Umbilical cord (tissue), 2 donors: Measurements from ENCODE around the gene JPH2. TPM values are rescaled to one million over a fixed set of nuclear protein-coding genes. Genes with fewer than 3 reads are reported as not detected.

ENCODE experiments used
- DNase-seq: peaks from one replicate; pipeline ENCODE4 v3.0.0-alpha.2; 2015; ENCODE audit warnings: low spot score
- total RNA-seq: library from RNA; depleted of rRNA; stranded (reverse); fragments of >200 nt; gene quantifications from one replicate; pipeline ENCODE4 v1.2.3, GENCODE V29; 2014; ENCODE audit warnings: low replicate concordance; ENCODE audit not compliant: insufficient read depth

Gene JPH2
- total RNA-seq, 1 donor from 2014 or later: 129 TPM

GRCh38 chr20:44125332-44126127 lies 61.5 kb downstream of the JPH2 start:
- no peak for DNase-seq

GRCh38 chr20:44123874-44124535 lies 63.0 kb downstream of the JPH2 start:
- DNase-seq: no peak

DNA sequence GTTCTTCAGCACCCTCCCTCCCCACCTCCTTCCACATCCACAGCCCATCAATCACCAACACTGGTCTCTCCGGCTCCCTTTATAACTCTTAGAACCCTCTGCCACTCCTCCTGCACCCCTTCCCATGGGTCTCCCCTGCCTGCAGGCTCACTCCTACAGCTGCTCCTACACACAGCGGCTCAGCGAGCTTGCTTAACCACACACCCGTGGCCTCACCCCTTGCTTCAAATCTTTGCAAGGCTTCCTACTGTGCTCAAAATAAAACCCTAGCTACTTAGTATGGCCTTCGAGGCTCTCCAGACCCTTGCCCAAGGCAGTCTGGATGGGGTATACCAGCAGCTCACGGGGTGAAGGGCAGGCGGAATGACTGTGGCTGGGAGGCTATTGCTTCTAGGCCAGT lies 63.7 kb downstream of the JPH2 start:
- no peak for DNase-seq

GRCh38 chr20:44120676-44121425 lies 66.1 kb downstream of the JPH2 start:
- no peak for DNase-seq

DNA sequence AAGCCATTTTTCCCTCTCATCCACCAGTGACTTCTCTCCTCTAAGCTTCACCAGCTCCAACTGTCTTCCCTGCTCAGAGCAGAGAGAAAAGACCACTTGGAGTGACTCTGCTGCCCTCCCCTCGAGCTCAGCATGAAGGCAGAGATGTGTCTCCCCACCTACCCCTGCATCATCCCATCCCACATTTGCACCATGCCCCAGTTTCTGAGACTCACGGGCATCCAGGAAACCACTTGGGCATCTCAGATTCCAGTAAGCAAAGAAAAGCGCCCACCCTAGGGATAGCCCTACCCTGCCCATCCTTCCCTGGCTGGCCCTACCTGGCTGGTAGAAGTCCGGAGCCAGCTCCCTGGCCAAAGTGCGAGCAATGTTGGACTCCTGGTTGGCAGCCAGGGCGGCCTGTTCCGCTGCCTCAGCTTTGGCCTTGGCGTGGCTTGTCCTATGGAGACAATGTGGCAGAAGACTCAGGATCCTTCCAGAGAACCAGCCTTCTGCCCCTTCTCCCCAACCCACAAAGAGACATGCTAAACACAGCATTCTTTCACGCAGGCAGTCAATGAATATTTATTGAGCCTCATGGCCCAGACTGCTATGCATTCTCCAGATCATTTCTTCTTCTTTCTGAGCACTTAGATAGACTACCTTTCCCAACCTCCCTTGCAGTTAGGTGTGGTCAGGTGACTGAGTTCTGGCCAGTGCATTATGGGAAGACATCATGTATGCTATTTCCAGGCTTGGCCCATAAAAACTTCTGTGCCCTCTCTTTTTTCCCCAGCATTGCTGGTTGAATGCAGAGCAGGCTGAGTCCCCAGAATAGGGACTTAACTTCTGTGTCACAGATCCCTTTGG lies 68.6 kb downstream of the JPH2 start:
- no peak for DNase-seq

DNA sequence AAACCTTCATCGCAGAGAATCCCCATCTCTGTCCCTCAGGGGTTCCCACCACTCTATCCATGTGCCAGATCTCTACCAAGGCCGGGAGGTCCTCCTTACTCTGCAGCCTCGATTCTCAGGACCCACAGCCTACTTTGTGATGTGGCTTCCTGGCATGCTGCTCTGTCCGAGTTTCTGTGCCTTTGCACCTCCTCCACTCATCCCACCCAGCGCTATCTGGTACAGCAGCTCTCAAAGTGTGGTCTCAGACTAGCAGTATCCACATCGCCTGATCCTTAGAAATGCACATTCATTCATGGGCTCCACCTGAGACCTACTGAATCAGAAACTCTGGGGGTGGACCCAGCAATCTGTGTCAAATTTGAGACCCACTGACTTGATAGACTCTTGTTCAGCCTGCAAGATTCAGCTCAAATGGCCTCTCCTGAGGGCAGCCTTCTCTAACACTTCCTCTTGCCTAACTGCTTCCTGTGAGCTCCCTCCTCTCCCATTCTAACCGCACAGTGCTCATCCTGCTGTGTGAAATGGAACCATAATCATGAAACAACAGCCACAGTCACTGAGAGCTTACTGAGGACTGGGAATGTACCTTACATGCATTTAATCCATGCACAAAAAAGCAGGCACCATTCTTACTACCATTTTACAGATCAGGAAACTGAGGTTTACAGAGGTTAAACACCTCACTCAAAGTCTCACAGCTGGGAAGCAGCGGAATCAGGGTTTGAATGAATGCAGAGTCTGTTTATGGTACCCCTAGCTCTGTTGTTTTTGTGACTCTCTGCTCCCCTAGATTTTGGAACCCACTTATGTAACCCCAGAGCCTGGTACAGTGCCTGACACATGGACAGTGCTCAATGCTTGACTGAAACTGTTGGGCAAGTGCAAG lies 69.4 kb downstream of the JPH2 start:
- DNase-seq: no peak

DNA sequence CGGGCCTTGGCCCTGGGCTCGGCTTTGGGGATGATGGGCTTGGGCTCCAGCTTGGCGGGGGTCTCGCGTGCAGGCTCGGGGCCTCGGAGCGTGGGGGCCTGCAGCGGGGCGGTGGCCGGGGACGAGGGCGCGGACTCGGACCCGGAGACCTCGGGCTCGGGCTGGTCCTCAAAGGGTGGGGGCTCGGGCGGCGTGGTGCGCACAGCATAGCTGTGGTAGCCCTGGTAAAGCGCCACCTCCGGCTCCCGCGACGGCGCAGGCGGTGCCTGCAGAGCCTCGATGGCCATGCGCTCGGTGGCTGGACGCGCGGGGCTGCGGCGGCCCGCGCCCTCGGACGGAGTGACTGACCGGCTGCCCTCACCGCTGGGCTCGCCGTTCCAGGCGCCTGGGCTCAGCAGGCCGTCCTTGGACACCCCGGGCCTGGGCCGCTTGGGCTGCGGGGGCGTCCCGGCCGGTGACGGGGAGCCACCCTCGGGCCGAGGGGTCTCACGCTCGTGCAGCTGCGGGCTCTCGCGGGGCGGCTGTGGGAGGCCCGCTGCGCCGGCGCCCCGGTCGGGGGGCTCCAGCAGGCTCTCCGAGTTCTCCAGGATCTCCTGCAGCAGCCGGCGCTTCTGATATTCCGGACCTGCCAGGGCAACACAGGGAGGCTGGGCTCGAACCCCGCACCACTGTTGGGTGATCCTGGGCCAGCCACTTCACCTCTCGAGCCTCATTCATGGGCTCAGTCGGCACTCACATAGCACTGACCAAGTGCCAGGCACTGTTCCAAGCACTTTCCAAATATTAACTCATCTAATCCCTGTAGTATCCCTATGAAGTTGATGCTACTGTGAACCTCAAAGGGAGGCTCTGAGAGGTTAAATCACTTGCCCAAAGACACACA lies 71.0 kb downstream of the JPH2 start:
- DNase-seq: no peak

DNA sequence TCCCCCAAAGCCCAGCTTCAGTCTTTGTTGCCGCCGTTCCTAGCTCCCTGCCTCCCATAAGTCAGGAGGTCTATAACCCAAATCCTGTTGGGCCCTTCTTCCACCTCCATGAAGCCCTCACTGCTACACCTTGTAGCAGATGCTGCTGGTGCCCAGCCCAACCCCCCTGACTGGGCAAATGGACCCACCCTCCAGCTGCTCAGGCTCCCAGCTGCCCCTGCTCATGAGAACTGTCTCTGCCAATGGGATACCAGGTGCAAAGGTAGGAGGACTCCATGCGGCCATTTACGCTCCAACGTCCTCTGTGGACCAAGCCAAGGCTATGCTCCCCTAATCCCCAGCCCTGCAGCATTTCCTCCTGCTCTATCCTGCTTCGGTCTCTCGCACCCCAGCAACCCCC lies 71.8 kb downstream of the JPH2 start:
- DNase-seq: no peak

- no peak for DNase-seq
Measured at GRCh38 chr20:44113618-44114376, 73.2 kb downstream of the JPH2 start.

DNA sequence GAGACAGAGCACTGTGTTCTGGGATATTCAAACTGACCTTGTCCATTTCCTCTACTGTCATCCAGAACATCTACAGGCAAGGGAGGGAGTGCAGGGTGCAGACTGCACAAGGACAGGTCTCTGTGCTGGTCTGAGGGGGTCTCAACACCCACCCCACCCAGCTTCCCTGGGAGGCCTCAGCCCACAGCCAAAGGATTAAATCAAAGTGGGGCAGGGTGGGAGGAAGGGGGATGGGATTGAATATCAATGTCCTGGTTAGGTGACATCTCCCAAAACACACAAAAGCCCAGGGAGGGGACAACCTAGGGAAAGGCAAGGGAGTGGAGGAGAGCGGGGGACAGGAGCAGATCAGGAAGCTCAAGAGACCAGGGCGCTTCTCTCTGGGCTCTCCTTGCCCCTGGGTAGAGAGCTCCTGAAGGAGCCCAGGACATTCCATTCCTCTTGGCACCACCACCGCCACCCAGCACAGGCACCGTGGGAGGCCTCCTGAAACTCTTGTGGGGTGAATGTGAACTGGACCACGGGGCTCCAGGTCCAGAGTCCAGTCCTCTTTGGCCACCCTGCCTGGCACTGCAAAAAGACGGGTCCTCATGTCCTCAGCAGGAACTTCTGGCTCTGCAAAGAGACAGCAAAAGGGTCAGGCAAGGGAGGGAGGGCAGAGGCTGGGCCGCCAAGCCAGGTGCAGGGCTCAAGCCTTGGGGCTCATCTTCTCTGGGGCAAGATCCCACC lies 73.9 kb downstream of the JPH2 start:
- DNase-seq: no peak

GRCh38 chr20:44112456-44112855 lies 74.5 kb downstream of the JPH2 start:
- DNase-seq: no peak

- DNase-seq: no peak
Measured at GRCh38 chr20:44111712-44112335, 75.2 kb downstream of the JPH2 start.

DNA sequence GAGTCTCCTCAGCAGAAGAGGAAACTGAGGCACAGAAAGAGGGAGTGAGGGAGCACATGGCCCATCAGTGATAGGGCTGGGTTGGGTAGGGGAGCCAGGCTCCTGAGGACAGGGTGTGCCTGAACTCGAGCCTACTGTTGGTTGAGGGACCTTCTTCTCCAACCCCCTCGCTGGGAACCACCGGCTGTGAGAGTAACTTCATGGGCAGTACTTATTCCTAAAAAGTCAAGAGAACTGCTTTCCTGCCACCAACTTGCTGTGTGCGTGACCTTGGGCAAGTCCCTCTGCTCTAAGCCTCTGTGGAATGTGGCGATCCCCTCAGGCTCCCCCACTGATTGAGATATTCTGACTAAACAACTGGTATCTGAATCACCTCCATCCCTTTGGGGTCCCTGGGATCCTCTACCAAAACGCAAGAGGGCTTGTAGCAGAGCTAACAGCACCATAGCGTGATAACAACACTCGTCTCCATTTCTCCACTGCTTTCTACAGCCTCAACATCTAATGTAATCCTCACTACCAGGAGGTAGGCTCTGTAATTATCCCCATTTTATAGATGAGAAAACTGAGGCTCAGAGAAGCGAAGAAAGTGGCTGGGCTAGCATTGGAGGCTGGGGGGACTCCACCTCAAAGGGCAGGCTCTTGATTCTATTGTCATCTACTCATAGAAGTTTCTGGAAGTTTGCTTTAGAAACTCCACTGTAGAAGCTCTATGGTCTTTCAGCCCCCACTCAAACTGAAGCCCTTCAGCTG lies 76.0 kb downstream of the JPH2 start:
- no peak for DNase-seq

DNA sequence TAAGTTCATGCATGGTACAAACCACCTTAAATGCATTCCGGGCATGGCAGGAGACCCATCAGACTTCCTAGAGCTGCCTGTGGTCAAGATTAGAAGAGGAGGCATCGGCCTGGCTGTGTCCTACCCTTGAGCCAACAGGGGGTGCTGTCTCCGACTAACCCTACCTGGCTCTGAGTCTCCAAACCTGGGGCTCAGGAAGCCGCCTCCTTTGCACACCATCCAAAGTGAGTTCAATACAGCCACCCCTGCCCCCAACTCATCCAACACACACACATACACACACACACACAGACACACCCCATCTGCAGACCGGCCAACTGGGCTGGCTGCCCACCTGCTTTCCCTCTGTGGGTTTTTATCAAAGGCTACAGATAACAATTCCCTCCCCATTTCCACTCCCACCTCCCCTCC lies 77.0 kb downstream of the JPH2 start:
- DNase-seq: no peak

DNA sequence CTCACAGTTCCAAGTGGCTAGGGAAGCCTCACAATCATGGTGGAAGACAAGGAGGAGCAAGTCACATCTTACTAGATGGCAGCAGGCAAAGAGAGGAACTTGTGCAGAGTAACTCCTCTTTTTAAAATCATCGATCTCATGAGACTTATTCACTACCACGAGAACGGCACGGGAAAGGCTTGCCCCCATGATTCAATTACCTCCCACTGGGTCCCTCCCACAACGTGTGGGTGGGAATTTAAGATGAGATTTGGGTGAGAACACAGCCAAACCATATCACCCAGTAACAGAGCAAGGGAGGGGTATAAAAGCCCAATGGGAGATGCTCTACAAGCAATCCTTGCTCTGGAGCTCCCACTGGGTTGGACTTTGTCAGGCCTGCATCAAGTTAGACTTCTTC lies 80.4 kb downstream of the JPH2 start:
- no peak for DNase-seq

GRCh38 chr20:44104798-44105517 lies 82.0 kb downstream of the JPH2 start:
- DNase-seq: no peak
